Stomach (tissue), 19 donors: ENCODE results near the gene RBBP5. TPM values are rescaled to one million over a fixed set of nuclear protein-coding genes. Genes with fewer than 3 reads are reported as not detected.

Experiments used
- DNase-seq, 2 donors: peaks; one replicate each; pipeline versions ENCODE4 v3.0.0 to v3.0.0-alpha.2; 2013 to 2019
- H3K27ac ChIP-seq, 5 donors: fragments of 200-600 bp in 4 of 5; sonication (generic) in 4 of 5; one replicate each; pipeline ENCODE4 v1.5.1; 2013 to 2019; ENCODE audit warnings: mild to moderate bottlenecking in 1 of 5, moderate library complexity in 1 of 5
- H3K27me3 ChIP-seq, 3 donors: fragments of 200-600 bp; sonication (generic); one replicate each; pipeline ENCODE4 v1.5.1; 2017 to 2019; ENCODE audit warnings: mixed run types in 1 of 3
- H3K36me3 ChIP-seq, 4 donors: fragments of 200-600 bp; sonication (generic); 1 replicate in 3 of 4; 2 replicates in 1 of 4; pipeline ENCODE4 v1.5.1; 2016 to 2019
- H3K4me1 ChIP-seq, 4 donors: fragments of 200-600 bp; sonication (generic); one replicate each; pipeline ENCODE4 v1.5.1; 2016 to 2019
- H3K4me3 ChIP-seq, 4 donors: fragments of 200-600 bp; sonication (generic) in 3 of 4; one replicate each; pipeline ENCODE4 v1.5.1; 2016 to 2019; ENCODE audit warnings: mild to moderate bottlenecking in 1 of 4
- H3K9me3 ChIP-seq, 4 donors: fragments of 200-600 bp; sonication (generic); one replicate each; pipeline ENCODE4 v1.5.1; 2016 to 2019
- EP300 ChIP-seq: sonication (generic); formaldehyde crosslinking; IDR thresholded peaks from one replicate; pipeline ENCODE4 v1.6.1; 2017; ENCODE audit warnings: antibody characterized with exemption
- POLR2A ChIP-seq, 4 donors: fragments of 450-650 bp; IDR thresholded peaks; one replicate each; pipeline ENCODE4 v1.6.1; 2016; ENCODE audit warnings: antibody characterized with exemption in 4 of 4, control low read depth in 2 of 4, mild to moderate bottlenecking in 1 of 4, moderate library complexity in 1 of 4
- POLR2AphosphoS5 ChIP-seq, 3 donors: sonication (generic); formaldehyde crosslinking; IDR thresholded peaks; one replicate each; pipeline ENCODE4 v1.6.1; 2016; ENCODE audit warnings: antibody characterized with exemption in 3 of 3
- WGBS, 5 donors: extraction: QIAGEN DNeasy Blood & Tissue Kit in 3 of 5; methylation state at CpG; one replicate each; pipeline versions ENCODE4 v1.1.5 to v1.1.7; 2013 to 2018; 5-methylcytosine and 5-hydroxymethylcytosine counted together
- intact Hi-C: fragments of 100-400 bp; cut with DNase I; formaldehyde crosslinking; loops from one replicate; pipeline ENCODE4 v1.15.1; 2023; ENCODE audit warnings: low total_unique reads
- long read RNA-seq, 10 donors: transcript quantifications; one replicate each; lab custom pipeline, GENCODE V29; 2026
- polyA plus RNA-seq, 3 donors: library from polyadenylated mRNA; stranded (reverse); fragments of 200-250 nt; gene quantifications; one replicate each; pipeline ENCODE4 v1.2.3, GENCODE V29; 2013
- total RNA-seq, 5 donors: library from RNA; depleted of rRNA; stranded (reverse); fragments of >200 nt; gene quantifications; one replicate each; pipeline versions ENCODE4 v1.1.0 to v1.2.3, GENCODE V29; 2014 to 2016
- TF ChIP-seq, protein P1 (sequence below), 7 experiments: fragments of 450-650 bp in 4 of 7; fragments of 200-600 bp in 3 of 7; sonication (generic) in 3 of 7; IDR thresholded peaks; one replicate each; pipeline ENCODE4 v1.5.1; 2016 to 2019; ENCODE audit warnings: antibody characterized with exemption in 7 of 7, control low read depth in 2 of 7, mild to moderate bottlenecking in 1 of 7
- donor health status: healthy with polysubstance abuse.
- donor health status: Bipolar disorder and iron deficiency.
- donor health status: healthy.

RBBP5 gene, protein sequence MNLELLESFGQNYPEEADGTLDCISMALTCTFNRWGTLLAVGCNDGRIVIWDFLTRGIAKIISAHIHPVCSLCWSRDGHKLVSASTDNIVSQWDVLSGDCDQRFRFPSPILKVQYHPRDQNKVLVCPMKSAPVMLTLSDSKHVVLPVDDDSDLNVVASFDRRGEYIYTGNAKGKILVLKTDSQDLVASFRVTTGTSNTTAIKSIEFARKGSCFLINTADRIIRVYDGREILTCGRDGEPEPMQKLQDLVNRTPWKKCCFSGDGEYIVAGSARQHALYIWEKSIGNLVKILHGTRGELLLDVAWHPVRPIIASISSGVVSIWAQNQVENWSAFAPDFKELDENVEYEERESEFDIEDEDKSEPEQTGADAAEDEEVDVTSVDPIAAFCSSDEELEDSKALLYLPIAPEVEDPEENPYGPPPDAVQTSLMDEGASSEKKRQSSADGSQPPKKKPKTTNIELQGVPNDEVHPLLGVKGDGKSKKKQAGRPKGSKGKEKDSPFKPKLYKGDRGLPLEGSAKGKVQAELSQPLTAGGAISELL
- 10 to 100 TPM in 2 of 5 donors, 1 to 10 TPM in 3; 1.4 to 13.4 (median 8.9) TPM for total RNA-seq
- polyA plus RNA-seq, result 1 to 10 TPM; 3.4 to 6.0 (median 4.7) TPM
- long read RNA-seq, donor 1, result 0 reads
- long read RNA-seq, donor 2, full-length matches to known transcripts, result 1 of 1 reads
- long read RNA-seq, donor 2, partial matches to known transcripts, result 0 of 1 reads
- long read RNA-seq, donor 2, other reads (novel, unspliced or antisense), result 0 of 1 reads
- long read RNA-seq, donor 3, full-length matches to known transcripts, result 1 of 1 reads
- long read RNA-seq, donor 3, partial matches to known transcripts, result 0 of 1 reads
- long read RNA-seq, donor 3, other reads (novel, unspliced or antisense), result 0 of 1 reads
- long read RNA-seq, donor 4, result 0 reads
- long read RNA-seq, donor 5, full-length matches to known transcripts, result 4 of 4 reads
- long read RNA-seq, donor 5, partial matches to known transcripts, result 0 of 4 reads
- long read RNA-seq, donor 5, other reads (novel, unspliced or antisense), result 0 of 4 reads
- long read RNA-seq, donor 6, result 0 reads
- long read RNA-seq, donor 7, full-length matches to known transcripts, result 2 of 2 reads
- long read RNA-seq, donor 7, partial matches to known transcripts, result 0 of 2 reads
- long read RNA-seq, donor 7, other reads (novel, unspliced or antisense), result 0 of 2 reads
- long read RNA-seq, donor 8, full-length matches to known transcripts, result 1 of 1 reads
- long read RNA-seq, donor 8, partial matches to known transcripts, result 0 of 1 reads
- long read RNA-seq, donor 8, other reads (novel, unspliced or antisense), result 0 of 1 reads
- long read RNA-seq, donor 9, full-length matches to known transcripts, result 3 of 3 reads
- long read RNA-seq, donor 9, partial matches to known transcripts, result 0 of 3 reads
- long read RNA-seq, donor 9, other reads (novel, unspliced or antisense), result 0 of 3 reads
- long read RNA-seq, donor 10, full-length matches to known transcripts, result 2 of 2 reads
- long read RNA-seq, donor 10, partial matches to known transcripts, result 0 of 2 reads
- long read RNA-seq, donor 10, other reads (novel, unspliced or antisense), result 0 of 2 reads

DNA sequence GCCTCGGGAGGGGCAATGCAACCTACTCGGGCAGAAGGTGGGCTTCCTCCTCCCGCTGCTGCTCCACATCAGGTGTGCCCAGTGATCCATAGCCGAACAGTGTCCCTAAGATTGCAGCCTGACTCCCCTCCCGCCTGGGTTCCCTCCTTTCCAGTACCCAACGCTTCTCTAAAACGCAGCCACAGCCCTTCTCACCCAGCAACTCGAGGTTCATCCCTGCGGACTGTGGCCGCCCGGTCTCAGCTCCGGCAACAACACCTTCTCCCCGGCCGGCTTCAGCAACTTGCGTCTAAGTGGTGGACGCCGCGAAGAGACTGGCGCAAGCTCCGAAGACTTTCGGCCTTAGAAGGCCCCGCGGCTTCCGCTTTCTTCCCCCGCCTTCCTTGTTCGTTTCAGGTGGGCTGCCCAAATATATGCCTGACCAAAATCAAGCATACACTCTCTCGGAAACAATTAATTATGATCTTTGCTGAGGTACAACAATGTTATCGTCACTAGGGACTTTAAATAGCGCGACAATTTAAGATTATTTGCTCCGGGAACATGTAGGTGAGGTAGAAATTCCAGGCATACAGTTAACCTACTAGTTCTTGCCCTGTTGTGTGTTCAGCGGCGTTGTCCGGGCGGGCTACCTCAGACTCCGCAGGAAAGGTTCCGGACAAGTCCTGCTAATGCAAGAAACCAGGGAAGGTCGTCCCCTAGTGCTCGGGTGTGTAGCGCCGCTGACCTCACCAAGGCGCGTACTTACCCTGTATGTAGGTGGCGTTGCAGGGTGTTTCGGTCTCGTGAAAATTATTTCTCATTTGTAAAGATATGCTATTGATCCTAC is at the start of gene RBBP5:
RBBP5 (minus strand) TSS at position 319 of the 829 bp plus-strand sequence; CDS start at position 214, 105 bp downstream.
- peaks cover 0 to 27% (median 23%) of the 10 kb centered on the region in 4 donors for H3K36me3 ChIP-seq
- whole genome bisulfite sequencing, 5 donors, result 0% methylated on average over 41 to 46 of the region's 46 CpGs
- peak; percentile 96 to 98 for DNase-seq
- intact Hi-C loops, result loop anchor here (10.0 kb wide), 1 partner anchor 133 kb away; no protein-coding TSS in a partner anchor
- H3K4me3 ChIP-seq, result peak within 1 kb of the TSS; percentile 84 to 97 (median 96)
- no peaks in the 10 kb centered on the region for H3K27me3 ChIP-seq
- H3K4me1 ChIP-seq, result peaks cover 16 to 43% (median 31%) of the 10 kb centered on the region in 4 donors
- peak within 1 kb of the TSS; percentile 89 to 97 (median 94) for H3K27ac ChIP-seq
- TF ChIP-seq EP300, result no peak
- TF ChIP-seq, protein P1, sequence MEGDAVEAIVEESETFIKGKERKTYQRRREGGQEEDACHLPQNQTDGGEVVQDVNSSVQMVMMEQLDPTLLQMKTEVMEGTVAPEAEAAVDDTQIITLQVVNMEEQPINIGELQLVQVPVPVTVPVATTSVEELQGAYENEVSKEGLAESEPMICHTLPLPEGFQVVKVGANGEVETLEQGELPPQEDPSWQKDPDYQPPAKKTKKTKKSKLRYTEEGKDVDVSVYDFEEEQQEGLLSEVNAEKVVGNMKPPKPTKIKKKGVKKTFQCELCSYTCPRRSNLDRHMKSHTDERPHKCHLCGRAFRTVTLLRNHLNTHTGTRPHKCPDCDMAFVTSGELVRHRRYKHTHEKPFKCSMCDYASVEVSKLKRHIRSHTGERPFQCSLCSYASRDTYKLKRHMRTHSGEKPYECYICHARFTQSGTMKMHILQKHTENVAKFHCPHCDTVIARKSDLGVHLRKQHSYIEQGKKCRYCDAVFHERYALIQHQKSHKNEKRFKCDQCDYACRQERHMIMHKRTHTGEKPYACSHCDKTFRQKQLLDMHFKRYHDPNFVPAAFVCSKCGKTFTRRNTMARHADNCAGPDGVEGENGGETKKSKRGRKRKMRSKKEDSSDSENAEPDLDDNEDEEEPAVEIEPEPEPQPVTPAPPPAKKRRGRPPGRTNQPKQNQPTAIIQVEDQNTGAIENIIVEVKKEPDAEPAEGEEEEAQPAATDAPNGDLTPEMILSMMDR (IDR thresholded peaks at IDR 0.05), result peak in 5 of 7 experiments; percentile 32 to 65 (median 44)
- peak in 1 of 4 donors; percentile 33 for TF ChIP-seq POLR2A (IDR thresholded peaks at IDR 0.05)
- TF ChIP-seq POLR2AphosphoS5 (IDR thresholded peaks at IDR 0.05), result peak; percentile 77 to 83 (median 79)
- no peaks in the 10 kb centered on the region for H3K9me3 ChIP-seq

DNA sequence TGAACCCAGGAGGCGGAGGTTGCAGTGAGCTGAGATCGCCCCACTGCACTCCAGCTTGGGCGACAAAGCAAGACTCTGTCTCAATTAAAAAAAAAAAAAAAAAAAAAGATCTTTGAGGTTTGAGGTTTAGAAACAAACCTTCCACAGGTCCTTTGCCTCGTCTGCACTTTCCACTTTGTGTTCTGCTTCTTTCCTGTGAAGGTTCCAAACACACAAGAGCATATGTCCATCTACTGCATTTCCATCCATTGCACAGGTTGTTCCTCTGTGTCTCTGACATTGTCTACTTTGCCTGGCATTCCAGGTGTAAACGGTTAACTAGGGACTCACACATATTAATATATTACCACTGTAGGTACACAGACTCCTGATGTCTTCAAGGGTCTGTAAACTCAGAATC is 49.6 kb upstream of the RBBP5 start:
- TF ChIP-seq EP300 (no peak), POLR2A (IDR thresholded peaks at IDR 0.05) (no peak), POLR2AphosphoS5 (IDR thresholded peaks at IDR 0.05) (no peak)
- TF ChIP-seq, protein P1 (IDR thresholded peaks at IDR 0.05), result no peak
- H3K9me3 ChIP-seq, result no peaks in the 10 kb centered on the region
- peaks cover 0 to 27% (median 4%) of the 10 kb centered on the region in 4 donors for H3K4me1 ChIP-seq
- intact Hi-C loops, result no loop called here
- H3K4me3 ChIP-seq, result no peak overlapping the region
- H3K36me3 ChIP-seq, result peaks cover 4 to 60% (median 53%) of the 10 kb centered on the region in 4 donors
- no peak for DNase-seq
- H3K27me3 ChIP-seq, result no peaks in the 10 kb centered on the region
- no peak overlapping the region for H3K27ac ChIP-seq
- 75 to 82% (median 77%) methylated on average over 5 of the region's 5 CpGs for WGBS, 5 donors

DNA sequence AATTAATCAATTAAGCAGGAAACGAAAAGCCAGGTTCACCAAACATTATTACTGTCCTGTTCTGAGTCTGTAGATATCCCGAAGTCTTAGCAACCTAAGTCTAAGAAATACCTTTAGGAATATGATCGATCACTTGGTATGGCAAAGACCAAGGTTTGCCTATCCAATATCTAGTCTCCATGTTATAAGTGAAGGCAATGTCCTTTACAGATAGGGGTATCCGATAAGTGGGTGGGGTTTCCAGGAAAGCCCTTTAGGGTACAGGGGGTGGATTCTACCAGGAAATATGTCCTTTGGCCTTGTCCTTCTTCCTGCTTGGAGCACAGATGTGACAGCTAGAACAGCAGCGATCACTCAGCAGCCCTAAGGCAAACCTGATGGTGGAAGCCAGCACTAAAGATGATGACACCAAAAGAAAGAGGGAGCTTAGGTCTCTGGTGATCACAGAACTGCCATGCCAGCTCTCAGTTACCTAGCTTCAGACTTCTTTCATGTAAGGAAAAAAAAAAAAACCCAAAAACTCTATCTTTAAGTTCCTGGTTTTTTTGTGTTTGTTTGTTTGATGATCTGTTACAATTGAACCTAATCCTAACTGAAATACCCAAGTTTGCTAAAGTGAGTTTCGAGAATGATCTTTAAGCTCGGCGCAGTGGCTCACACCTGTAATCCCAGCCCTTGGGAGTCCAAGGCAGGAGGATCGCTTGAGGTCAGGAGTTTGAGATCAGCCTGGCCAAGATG is 48.9 kb upstream of the RBBP5 start:
- H3K27ac ChIP-seq, result no peak overlapping the region
- H3K4me3 ChIP-seq, result no peak overlapping the region
- H3K36me3 ChIP-seq, result peaks cover 4 to 63% (median 58%) of the 10 kb centered on the region in 4 donors
- DNase-seq, result no peak
- peaks cover 0 to 22% (median 4%) of the 10 kb centered on the region in 4 donors for H3K4me1 ChIP-seq
- H3K9me3 ChIP-seq, result no peaks in the 10 kb centered on the region
- intact Hi-C loops, result no loop called here
- no peaks in the 10 kb centered on the region for H3K27me3 ChIP-seq
- WGBS, 5 donors, result 84 to 91% (median 88%) methylated on average over 9 of the region's 9 CpGs
- TF ChIP-seq POLR2A (IDR thresholded peaks at IDR 0.05) (no peak), EP300 (no peak), POLR2AphosphoS5 (IDR thresholded peaks at IDR 0.05) (no peak)
- TF ChIP-seq, protein P1 (IDR thresholded peaks at IDR 0.05), result no peak
